Hematopoietic multipotent progenitor cell treated with erythropoietin and hydrocortisone succinate and interleukin-3 and kit ligand, for 4 days (in vitro differentiated cells): ENCODE measurements around the gene APBB3.
"Not testable (repeated sequence)": the region's sequence is repeated elsewhere in the genome, so short reads cannot be mapped to it uniquely, and the experiment has no call there.

ENCODE experiments used
- DNase-seq: peaks from one replicate; pipeline ENCODE4 v3.0.0-alpha.2; 2015

Gene APBB3

GRCh38 chr5:140564196-140565023 is at the start of gene APBB3, which contains the start of gene SLC35A4:
TSS of gene APBB3 (minus strand) at chr5:140564598. CDS start at chr5:140564245, 353 bp downstream.
TSS of gene SLC35A4 (plus strand) at chr5:140564828. CDS start at chr5:140567170, 2,342 bp downstream.
- peak; percentile 99 for DNase-seq

GRCh38 chr5:140611020-140611521 is 46.7 kb upstream of the APBB3 start:
- peak; percentile 88 for DNase-seq

- peak; percentile 49 for DNase-seq
Measured at GRCh38 chr5:140609126-140609525, 44.7 kb upstream of the APBB3 start.

GRCh38 chr5:140608722-140609121 is 44.3 kb upstream of the APBB3 start:
- no peak for DNase-seq

GRCh38 chr5:140607031-140607430 is 42.6 kb upstream of the APBB3 start:
- DNase-seq: peak; percentile 10

- DNase-seq: no peak
Measured at GRCh38 chr5:140605879-140606278, 41.5 kb upstream of the APBB3 start.

GRCh38 chr5:140603734-140604133 is 39.3 kb upstream of the APBB3 start:
- no peak for DNase-seq

- not testable (repeated sequence) for DNase-seq
Measured at GRCh38 chr5:140603446-140603698, 39.0 kb upstream of the APBB3 start.

- DNase-seq: no peak
Measured at GRCh38 chr5:140602147-140602546, 37.7 kb upstream of the APBB3 start.

GRCh38 chr5:140600096-140600495 is 35.7 kb upstream of the APBB3 start:
- no peak for DNase-seq

- no peak for DNase-seq
Measured at GRCh38 chr5:140598836-140599235, 34.4 kb upstream of the APBB3 start.

- no peak for DNase-seq
Measured at GRCh38 chr5:140596321-140596741, 31.9 kb upstream of the APBB3 start.

- peak; percentile 90 for DNase-seq
Measured at GRCh38 chr5:140595538-140596300, 31.3 kb upstream of the APBB3 start.

- DNase-seq: no peak
Measured at GRCh38 chr5:140594169-140594568, 29.8 kb upstream of the APBB3 start.

- not testable (repeated sequence) for DNase-seq
Measured at GRCh38 chr5:140593070-140593469, 28.7 kb upstream of the APBB3 start.

- peak; percentile 22 for DNase-seq
Measured at GRCh38 chr5:140591747-140592372, 27.5 kb upstream of the APBB3 start.

GRCh38 chr5:140590861-140591260 is 26.5 kb upstream of the APBB3 start:
- no peak for DNase-seq

GRCh38 chr5:140588311-140589070 is 24.1 kb upstream of the APBB3 start:
- DNase-seq: no peak

GRCh38 chr5:140587495-140587894 is 23.1 kb upstream of the APBB3 start:
- no peak for DNase-seq

GRCh38 chr5:140579188-140579747 is 14.9 kb upstream of the APBB3 start:
- not testable (repeated sequence) for DNase-seq

GRCh38 chr5:140576776-140577201 is 12.4 kb upstream of the APBB3 start:
- no peak for DNase-seq

GRCh38 chr5:140575309-140575708 is 10.9 kb upstream of the APBB3 start:
- DNase-seq: peak; percentile 72
